DOHH2 (cell line): ENCODE measurements around the gene ZNFX1.

Source experiments
- CTCF ChIP-seq: fragments of 200-600 bp; sonication (generic); IDR thresholded peaks from one replicate; pipeline ENCODE4 v1.5.1; 2014; ENCODE audit warnings: antibody characterized with exemption, mild to moderate bottlenecking, low read depth, low read length; ENCODE audit not compliant: poor library complexity, severe bottlenecking
- EZH2phosphoT487 ChIP-seq: fragments of 200-600 bp; sonication (generic); IDR thresholded peaks from 2 replicates; pipeline ENCODE4 v1.6.1; 2017; ENCODE audit warnings: borderline replicate concordance, mild to moderate bottlenecking, antibody characterized with exemption, low read length, moderate library complexity, mixed read lengths

GRCh38 chr20:49293122-49293521, 15.3 kb upstream of the ZNFX1 start:
- no peak for TF ChIP-seq EZH2phosphoT487
- TF ChIP-seq CTCF, result no peak
